NCI-H82 (cell line): ENCODE results near the gene MEPCE.

ENCODE experiments used
- DNase-seq: peaks from one replicate; lab custom pipeline; 2025; lab: John Stamatoyannopoulos, UW

Gene MEPCE

GRCh38 chr7:100406767-100407166, 22.9 kb upstream of the MEPCE start:
- DNase-seq = no peak

GRCh38 chr7:100407285-100408180, 22.1 kb upstream of the MEPCE start:
- peak; percentile 83 for DNase-seq

- DNase-seq = no peak
Measured at GRCh38 chr7:100411101-100411500, 18.5 kb upstream of the MEPCE start.

GRCh38 chr7:100413346-100413745, 16.3 kb upstream of the MEPCE start:
- DNase-seq = no peak

GRCh38 chr7:100413889-100414288, 15.7 kb upstream of the MEPCE start:
- DNase-seq = no peak

- DNase-seq = no peak
Measured at GRCh38 chr7:100415448-100415847, 14.2 kb upstream of the MEPCE start.

GRCh38 chr7:100418930-100419659, 10.5 kb upstream of the MEPCE start:
- DNase-seq = peak; percentile 10

- DNase-seq = no peak
Measured at GRCh38 chr7:100419660-100420226, 9.9 kb upstream of the MEPCE start.

- no peak for DNase-seq
Measured at GRCh38 chr7:100423315-100423714, 6.3 kb upstream of the MEPCE start.

GRCh38 chr7:100425347-100425746, 4.3 kb upstream of the MEPCE start:
- DNase-seq = no peak

- peak; percentile 46 for DNase-seq
Measured at GRCh38 chr7:100426516-100426915, 3.1 kb upstream of the MEPCE start.

- DNase-seq = no peak
Measured at GRCh38 chr7:100427762-100428198, 1.9 kb upstream of the MEPCE start.

- peak; percentile 97 for DNase-seq
Measured at GRCh38 chr7:100428199-100428966, 1.2 kb upstream of the MEPCE start, which contains the start of gene ZCWPW1. TSS of gene ZCWPW1 (minus strand) at chr7:100428703. CDS start at chr7:100420649, 8,054 bp downstream.

- DNase-seq = peak; percentile 100
Measured at GRCh38 chr7:100428967-100429636, 529 bp upstream of the MEPCE start.

GRCh38 chr7:100430493-100431285, 1.1 kb downstream of the MEPCE start:
- peak; percentile 37 for DNase-seq

- no peak for DNase-seq
Measured at GRCh38 chr7:100431286-100431735, 1.7 kb downstream of the MEPCE start.

GRCh38 chr7:100432053-100432452, 2.4 kb downstream of the MEPCE start:
- DNase-seq = no peak

GRCh38 chr7:100432621-100433275, 3.1 kb downstream of the MEPCE start:
- DNase-seq = no peak

- no peak for DNase-seq
Measured at GRCh38 chr7:100433276-100433591, 3.6 kb downstream of the MEPCE start.
